DOHH2 (cell line): Measurements from ENCODE around the gene TIMM50.

ENCODE experiments used
- H3F3A ChIP-seq: fragments of 200-600 bp; sonication (generic), shearing (Covaris generic); 2 replicates; pipeline ENCODE4 v1.6.0; 2016; ENCODE audit warnings: antibody characterized with exemption, mild to moderate bottlenecking; ENCODE audit not compliant: control insufficient read depth, insufficient read depth
- H3K27ac ChIP-seq: fragments of 200-600 bp; sonication (generic); 2 replicates; pipeline ENCODE4 v1.5.1; 2014; ENCODE audit warnings: low read depth, mild to moderate bottlenecking, low read length, moderate library complexity
- H3K27me3 ChIP-seq: fragments of 200-600 bp; sonication (generic); 2 replicates; pipeline ENCODE4 v1.6.1; 2014; ENCODE audit warnings: mild to moderate bottlenecking, low read length, mixed read lengths; ENCODE audit not compliant: control insufficient read depth
- H3K36me3 ChIP-seq: fragments of 200-600 bp; sonication (generic); 2 replicates; pipeline ENCODE4 v1.6.1; 2014; ENCODE audit warnings: mild to moderate bottlenecking, low read length, moderate library complexity, mixed read lengths; ENCODE audit not compliant: control insufficient read depth
- H3K4me1 ChIP-seq: fragments of 200-600 bp; sonication (generic); 2 replicates; pipeline ENCODE4 v1.6.1; 2014; ENCODE audit warnings: mild to moderate bottlenecking, low read length, mixed read lengths; ENCODE audit not compliant: control insufficient read depth
- H3K4me2 ChIP-seq: fragments of 200-600 bp; sonication (generic); 2 replicates; pipeline ENCODE4 v1.6.0; 2014; ENCODE audit warnings: mild to moderate bottlenecking, low read length, moderate library complexity
- H3K4me3 ChIP-seq: fragments of 200-600 bp; sonication (generic); 2 replicates; pipeline ENCODE4 v1.5.1; 2014; ENCODE audit warnings: mild to moderate bottlenecking, low read length, mixed read lengths
- H3K79me2 ChIP-seq: fragments of 200-600 bp; sonication (generic); 2 replicates; pipeline ENCODE4 v1.6.1; 2014; ENCODE audit warnings: mild to moderate bottlenecking, low read length, mixed read lengths; ENCODE audit not compliant: control insufficient read depth
- H3K9me2 ChIP-seq: fragments of 200-600 bp; sonication (generic); replicated peaks from 2 replicates; pipeline ENCODE4 v1.6.1; 2014; ENCODE audit warnings: mild to moderate bottlenecking, low read length, mixed read lengths; ENCODE audit not compliant: control insufficient read depth
- H3K9me3 ChIP-seq: fragments of 200-600 bp; sonication (generic); 2 replicates; pipeline ENCODE4 v1.6.1; 2014; ENCODE audit warnings: antibody characterized with exemption, low read length, mixed read lengths; ENCODE audit not compliant: control insufficient read depth, insufficient read depth
- H4K20me1 ChIP-seq: fragments of 200-600 bp; sonication (generic); 2 replicates; pipeline ENCODE4 v1.6.0; 2014; ENCODE audit warnings: low read depth, mild to moderate bottlenecking, antibody characterized with exemption, low read length, moderate library complexity; ENCODE audit not compliant: control insufficient read depth, insufficient read depth
- EZH2phosphoT487 ChIP-seq: fragments of 200-600 bp; sonication (generic); IDR thresholded peaks from 2 replicates; pipeline ENCODE4 v1.6.1; 2017; ENCODE audit warnings: borderline replicate concordance, mild to moderate bottlenecking, antibody characterized with exemption, low read length, moderate library complexity, mixed read lengths
- TF ChIP-seq, protein P1 (sequence below): fragments of 200-600 bp; sonication (generic); IDR thresholded peaks from one replicate; pipeline ENCODE4 v1.5.1; 2014; ENCODE audit warnings: antibody characterized with exemption, mild to moderate bottlenecking, low read depth, low read length; ENCODE audit not compliant: poor library complexity, severe bottlenecking

Gene TIMM50

DNA sequence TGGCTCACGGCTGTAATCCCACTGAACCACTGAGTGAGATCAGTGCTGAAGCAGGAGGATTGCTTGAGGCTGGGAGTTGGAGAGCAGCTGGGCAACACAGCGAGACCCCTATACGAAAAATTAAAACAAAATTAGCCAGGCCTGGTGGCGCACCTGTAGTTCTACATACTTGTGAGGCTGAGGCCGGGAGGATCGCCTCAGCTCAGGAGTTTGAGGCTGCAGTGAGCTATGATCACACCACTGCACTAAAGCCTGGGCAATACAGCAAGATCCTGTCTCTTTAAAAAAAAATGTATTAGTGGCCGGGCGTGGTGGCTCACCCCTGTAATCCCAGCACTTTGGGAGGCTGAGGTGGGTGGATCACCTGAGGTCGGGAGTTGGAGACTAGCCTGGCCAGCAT lies 28.0 kb downstream of the TIMM50 start:
- H3K4me3 ChIP-seq, result no peak overlapping the region

DNA sequence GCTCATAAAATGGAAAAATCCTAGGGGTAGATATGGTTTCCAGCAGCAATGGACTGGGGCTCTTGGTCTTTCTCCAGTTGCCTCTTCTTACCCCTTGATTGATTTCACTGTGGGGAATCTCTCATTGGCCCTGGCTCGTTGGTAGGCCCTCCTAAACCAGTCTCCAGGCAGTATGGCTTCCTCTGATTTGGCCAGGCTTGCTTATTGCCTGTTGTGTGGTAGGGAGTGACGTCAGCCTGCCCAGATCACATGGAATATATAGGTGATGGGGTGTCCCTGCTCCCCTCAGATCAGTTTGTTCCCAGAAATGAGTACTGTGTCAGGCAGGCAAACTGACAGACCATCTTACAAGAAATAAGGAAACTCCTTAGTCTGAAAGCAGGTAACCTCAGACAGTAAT lies 28.6 kb downstream of the TIMM50 start:
- Histone ChIP-seq H3K36me3 (no peaks in the 10 kb centered on the region), H3K4me3 (no peak overlapping the region), H3F3A (no peaks in the 10 kb centered on the region; the same call in 1 of the 2 replicates), H4K20me1 (no peaks in the 10 kb centered on the region), H3K9me2 (no peaks in the 10 kb centered on the region), H3K9me3 (no peaks in the 10 kb centered on the region), H3K27me3 (peaks cover 12% of the 10 kb centered on the region), H3K27ac (no peak overlapping the region), H3K79me2 (no peaks in the 10 kb centered on the region), H3K4me2 (no peak overlapping the region), H3K4me1 (no peaks in the 10 kb centered on the region)
- TF ChIP-seq EZH2phosphoT487, result no peak
- TF ChIP-seq, protein P1, sequence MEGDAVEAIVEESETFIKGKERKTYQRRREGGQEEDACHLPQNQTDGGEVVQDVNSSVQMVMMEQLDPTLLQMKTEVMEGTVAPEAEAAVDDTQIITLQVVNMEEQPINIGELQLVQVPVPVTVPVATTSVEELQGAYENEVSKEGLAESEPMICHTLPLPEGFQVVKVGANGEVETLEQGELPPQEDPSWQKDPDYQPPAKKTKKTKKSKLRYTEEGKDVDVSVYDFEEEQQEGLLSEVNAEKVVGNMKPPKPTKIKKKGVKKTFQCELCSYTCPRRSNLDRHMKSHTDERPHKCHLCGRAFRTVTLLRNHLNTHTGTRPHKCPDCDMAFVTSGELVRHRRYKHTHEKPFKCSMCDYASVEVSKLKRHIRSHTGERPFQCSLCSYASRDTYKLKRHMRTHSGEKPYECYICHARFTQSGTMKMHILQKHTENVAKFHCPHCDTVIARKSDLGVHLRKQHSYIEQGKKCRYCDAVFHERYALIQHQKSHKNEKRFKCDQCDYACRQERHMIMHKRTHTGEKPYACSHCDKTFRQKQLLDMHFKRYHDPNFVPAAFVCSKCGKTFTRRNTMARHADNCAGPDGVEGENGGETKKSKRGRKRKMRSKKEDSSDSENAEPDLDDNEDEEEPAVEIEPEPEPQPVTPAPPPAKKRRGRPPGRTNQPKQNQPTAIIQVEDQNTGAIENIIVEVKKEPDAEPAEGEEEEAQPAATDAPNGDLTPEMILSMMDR, result no peak

More for the DNA sequence above, 28.0 kb downstream of the TIMM50 start:
- H3K9me3 ChIP-seq, result no peaks in the 10 kb centered on the region
- H3K27ac ChIP-seq, result no peak overlapping the region
- no peaks in the 10 kb centered on the region for H3K79me2 ChIP-seq
- peaks cover 10% of the 10 kb centered on the region for H3K27me3 ChIP-seq
- no peaks in the 10 kb centered on the region for H3K36me3 ChIP-seq
- no peak for TF ChIP-seq EZH2phosphoT487
- TF ChIP-seq, protein P1, result no peak
- H3K4me1 ChIP-seq, result no peaks in the 10 kb centered on the region
- H3F3A ChIP-seq, result no peaks in the 10 kb centered on the region; the same call in 1 of the 2 replicates
- H4K20me1 ChIP-seq, result no peaks in the 10 kb centered on the region
- H3K4me2 ChIP-seq, result no peak overlapping the region
- H3K9me2 ChIP-seq, result no peaks in the 10 kb centered on the region

DNA sequence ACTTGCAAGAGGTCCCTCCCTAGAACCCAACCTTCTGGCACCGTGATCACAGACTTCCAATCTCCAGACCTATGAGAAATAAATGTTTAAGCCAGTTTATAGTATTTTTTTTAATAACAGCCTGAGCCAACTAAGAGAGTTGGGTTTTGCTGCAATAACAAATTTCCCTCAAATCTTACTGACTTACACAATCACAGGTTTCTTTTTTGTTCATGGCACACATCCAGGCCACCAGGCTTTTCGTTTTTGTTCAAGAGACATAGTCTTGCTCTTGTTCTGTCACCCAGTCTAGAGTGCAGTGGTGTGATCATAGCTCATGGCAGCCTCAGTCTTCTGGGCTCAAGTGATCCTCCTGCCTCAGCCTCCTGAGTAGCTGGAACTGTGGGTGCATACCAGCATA lies 32.4 kb downstream of the TIMM50 start:
- Histone ChIP-seq H3K79me2 (no peaks in the 10 kb centered on the region), H3F3A (no peaks in the 10 kb centered on the region; the same call in 1 of the 2 replicates), H4K20me1 (no peaks in the 10 kb centered on the region), H3K4me1 (peaks cover 15% of the 10 kb centered on the region), H3K27me3 (peaks cover 37% of the 10 kb centered on the region), H3K4me3 (no peak overlapping the region), H3K9me3 (no peaks in the 10 kb centered on the region), H3K36me3 (no peaks in the 10 kb centered on the region), H3K4me2 (no peak overlapping the region), H3K9me2 (no peaks in the 10 kb centered on the region), H3K27ac (no peak overlapping the region)
- TF ChIP-seq, protein P1, result no peak
- no peak for TF ChIP-seq EZH2phosphoT487
